ENCODE results near the gene AUH. TPM values are rescaled to one million over a fixed set of nuclear protein-coding genes. Genes with fewer than 3 reads are reported as not detected.

AUH gene
- total and polyA plus RNA-seq, 2 donors (not counting 1 experiment from before 2014, with no cell fraction given), result 5.2 to 29.1 TPM

GRCh38 chr9:91383577-91383976, 21.9 kb upstream of the AUH start:
- H3K9ac ChIP-seq (ENCODE audit: low read length), result no peak overlapping the region
- no peak overlapping the region for H3K4me3 Mint-ChIP-seq
- no peaks in the 10 kb centered on the region for H3K9me3 Mint-ChIP-seq (ENCODE audit: insufficient read depth)
- DNase-seq, result no peak
- ChIA-PET POLR2A (no interaction called here), CTCF (no interaction called here)
- no peaks in the 10 kb centered on the region for H3K79me2 ChIP-seq (ENCODE audit: control insufficient read depth, insufficient read depth, low read length)
- no peaks in the 10 kb centered on the region for H3K36me3 ChIP-seq (replicated peaks in 1 of 2; ENCODE audit: control extremely low read depth in 1 of 2, control insufficient read depth in 1 of 2, extremely low read depth in 1 of 2, insufficient read depth in 2 of 2, low read length in 1 of 2)
- H3K4me1 ChIP-seq (ENCODE audit: control insufficient read depth in 2 of 2, insufficient read depth in 2 of 2, low read length in 2 of 2), result no peaks in the 10 kb centered on the region
- intact Hi-C loops (cut with micrococcal nuclease), result no loop called here
- peaks cover 0 to 3% (median 0%) of the 10 kb centered on the region in 3 donors for H3K9me3 ChIP-seq (ENCODE audit: control extremely low read depth in 1 of 3, control insufficient read depth in 2 of 3, insufficient read depth in 1 of 3, low read length in 2 of 3)
- no peak overlapping the region for H3K27ac Mint-ChIP-seq
- H3K4me1 Mint-ChIP-seq, result no peaks in the 10 kb centered on the region
- H2AFZ ChIP-seq (ENCODE audit: insufficient read depth, low read depth, low read length, poor library complexity, severe bottlenecking), result no peak overlapping the region
- no peak overlapping the region for H3K27ac ChIP-seq (ENCODE audit: low read length in 2 of 2)
- TF ChIP-seq, protein P1, sequence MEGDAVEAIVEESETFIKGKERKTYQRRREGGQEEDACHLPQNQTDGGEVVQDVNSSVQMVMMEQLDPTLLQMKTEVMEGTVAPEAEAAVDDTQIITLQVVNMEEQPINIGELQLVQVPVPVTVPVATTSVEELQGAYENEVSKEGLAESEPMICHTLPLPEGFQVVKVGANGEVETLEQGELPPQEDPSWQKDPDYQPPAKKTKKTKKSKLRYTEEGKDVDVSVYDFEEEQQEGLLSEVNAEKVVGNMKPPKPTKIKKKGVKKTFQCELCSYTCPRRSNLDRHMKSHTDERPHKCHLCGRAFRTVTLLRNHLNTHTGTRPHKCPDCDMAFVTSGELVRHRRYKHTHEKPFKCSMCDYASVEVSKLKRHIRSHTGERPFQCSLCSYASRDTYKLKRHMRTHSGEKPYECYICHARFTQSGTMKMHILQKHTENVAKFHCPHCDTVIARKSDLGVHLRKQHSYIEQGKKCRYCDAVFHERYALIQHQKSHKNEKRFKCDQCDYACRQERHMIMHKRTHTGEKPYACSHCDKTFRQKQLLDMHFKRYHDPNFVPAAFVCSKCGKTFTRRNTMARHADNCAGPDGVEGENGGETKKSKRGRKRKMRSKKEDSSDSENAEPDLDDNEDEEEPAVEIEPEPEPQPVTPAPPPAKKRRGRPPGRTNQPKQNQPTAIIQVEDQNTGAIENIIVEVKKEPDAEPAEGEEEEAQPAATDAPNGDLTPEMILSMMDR (IDR thresholded peaks at IDR 0.05), result no peak
- TF ChIP-seq EZH2 (IDR thresholded peaks at IDR 0.05; ENCODE audit: borderline replicate concordance, insufficient read depth, low read depth, low read length, poor library complexity, severe bottlenecking), result no peak
- no peak overlapping the region for H3K4me3 ChIP-seq (ENCODE audit: control extremely low read depth in 1 of 5, extremely low read depth in 1 of 5, insufficient read depth in 1 of 5, low read depth in 2 of 5, low read length in 4 of 5)
- H3K4me2 ChIP-seq (replicated peaks; ENCODE audit: low read depth, low read length, poor library complexity, severe bottlenecking), result no peak overlapping the region
- peaks cover 3% of the 10 kb centered on the region for H3K27me3 Mint-ChIP-seq
- H4K20me1 ChIP-seq (ENCODE audit: control insufficient read depth, insufficient read depth, low read length, poor library complexity, severe bottlenecking), result no peaks in the 10 kb centered on the region
- no peaks in the 10 kb centered on the region for H3K27me3 ChIP-seq (replicated peaks in 1 of 4; ENCODE audit: control extremely low read depth in 1 of 4, control insufficient read depth in 3 of 4, insufficient read depth in 4 of 4, low read length in 3 of 4)
- ATAC-seq (ENCODE audit: low read depth), result no peak

- Histone ChIP-seq H3K79me2 (ENCODE audit: control insufficient read depth, insufficient read depth, low read length) (no peaks in the 10 kb centered on the region), H3K9ac (ENCODE audit: low read length) (no peak overlapping the region), H3K4me1 (ENCODE audit: control insufficient read depth in 2 of 2, insufficient read depth in 2 of 2, low read length in 2 of 2) (no peaks in the 10 kb centered on the region), H3K4me2 (replicated peaks; ENCODE audit: low read depth, low read length, poor library complexity, severe bottlenecking) (no peak overlapping the region), H4K20me1 (ENCODE audit: control insufficient read depth, insufficient read depth, low read length, poor library complexity, severe bottlenecking) (no peaks in the 10 kb centered on the region), H2AFZ (ENCODE audit: insufficient read depth, low read depth, low read length, poor library complexity, severe bottlenecking) (no peak overlapping the region), H3K36me3 (replicated peaks in 1 of 2; ENCODE audit: control extremely low read depth in 1 of 2, control insufficient read depth in 1 of 2, extremely low read depth in 1 of 2, insufficient read depth in 2 of 2, low read length in 1 of 2) (no peaks in the 10 kb centered on the region), H3K27me3 (replicated peaks in 1 of 4; ENCODE audit: control extremely low read depth in 1 of 4, control insufficient read depth in 3 of 4, insufficient read depth in 4 of 4, low read length in 3 of 4) (no peaks in the 10 kb centered on the region), H3K4me3 (ENCODE audit: control extremely low read depth in 1 of 5, extremely low read depth in 1 of 5, insufficient read depth in 1 of 5, low read depth in 2 of 5, low read length in 4 of 5) (no peak overlapping the region), H3K27ac (ENCODE audit: low read length in 2 of 2) (no peak overlapping the region), H3K9me3 (ENCODE audit: control extremely low read depth in 1 of 3, control insufficient read depth in 2 of 3, insufficient read depth in 1 of 3, low read length in 2 of 3) (peaks cover 0 to 3% (median 2%) of the 10 kb centered on the region in 3 donors)
- intact Hi-C loops (cut with micrococcal nuclease), result no loop called here
- no peak overlapping the region for H3K4me3 Mint-ChIP-seq
- H3K4me1 Mint-ChIP-seq, result no peaks in the 10 kb centered on the region
- no peak for TF ChIP-seq EZH2 (IDR thresholded peaks at IDR 0.05; ENCODE audit: borderline replicate concordance, insufficient read depth, low read depth, low read length, poor library complexity, severe bottlenecking)
- TF ChIP-seq, protein P1 (IDR thresholded peaks at IDR 0.05), result no peak
- ATAC-seq (ENCODE audit: low read depth) (no peak), DNase-seq (no peak)
- H3K9me3 Mint-ChIP-seq (ENCODE audit: insufficient read depth), result peaks cover 2% of the 10 kb centered on the region
- H3K27me3 Mint-ChIP-seq, result peaks cover 3% of the 10 kb centered on the region
- 100% methylated on average over 1 of the region's 4 CpGs for WGBS (ENCODE audit: insufficient coverage)
- ChIA-PET CTCF (no interaction called here), POLR2A (no interaction called here)
- no peak overlapping the region for H3K27ac Mint-ChIP-seq
Observed at GRCh38 chr9:91382298-91382697, 20.6 kb upstream of the AUH start.

Measured in B cell (primary cell).